Esophagus squamous epithelium (tissue), 4 donors: ENCODE data around the gene NCKAP5.

Source experiments
- CTCF ChIP-seq, 6 experiments: fragments of 450-650 bp in 4 of 6; fragments of 200-600 bp in 2 of 6; sonication (generic) in 2 of 6; IDR thresholded peaks; one replicate each; pipeline ENCODE4 v1.5.1; 2016 to 2019; ENCODE audit warnings: antibody characterized with exemption in 6 of 6, mild to moderate bottlenecking in 4 of 6, moderate library complexity in 4 of 6
- POLR2A ChIP-seq, 4 donors: fragments of 450-650 bp; IDR thresholded peaks; one replicate each; pipeline ENCODE4 v1.6.1; 2017; ENCODE audit warnings: antibody characterized with exemption in 4 of 4, mild to moderate bottlenecking in 4 of 4, moderate library complexity in 3 of 4

- no peak for TF ChIP-seq CTCF (IDR thresholded peaks at IDR 0.05)
- TF ChIP-seq POLR2A (IDR thresholded peaks at IDR 0.05): no peak
Observed at GRCh38 chr2:132681766-132682165, 886.5 kb downstream of the NCKAP5 start.
